NT2/D1 (cell line): ENCODE measurements around the gene SAMD15.

Source experiments
- YY1 ChIP-seq: IDR thresholded peaks from 2 replicates; pipeline ENCODE4 v1.6.1; 2011; ENCODE audit not compliant: insufficient read length, insufficient read depth
- ZNF274 ChIP-seq: IDR thresholded peaks from 2 replicates; pipeline ENCODE4 v1.6.1; 2011; ENCODE audit warnings: mild to moderate bottlenecking, low read depth, low read length

GRCh38 chr14:77409131-77409533 is 32.0 kb downstream of the SAMD15 start:
- TF ChIP-seq ZNF274, result no peak
- no peak for TF ChIP-seq YY1
